ENCODE results near the gene MXD3.

MXD3 gene

GRCh38 chr5:177302354-177303110 lies 9.2 kb downstream of the MXD3 start:
- no peak for DNase-seq

DNA sequence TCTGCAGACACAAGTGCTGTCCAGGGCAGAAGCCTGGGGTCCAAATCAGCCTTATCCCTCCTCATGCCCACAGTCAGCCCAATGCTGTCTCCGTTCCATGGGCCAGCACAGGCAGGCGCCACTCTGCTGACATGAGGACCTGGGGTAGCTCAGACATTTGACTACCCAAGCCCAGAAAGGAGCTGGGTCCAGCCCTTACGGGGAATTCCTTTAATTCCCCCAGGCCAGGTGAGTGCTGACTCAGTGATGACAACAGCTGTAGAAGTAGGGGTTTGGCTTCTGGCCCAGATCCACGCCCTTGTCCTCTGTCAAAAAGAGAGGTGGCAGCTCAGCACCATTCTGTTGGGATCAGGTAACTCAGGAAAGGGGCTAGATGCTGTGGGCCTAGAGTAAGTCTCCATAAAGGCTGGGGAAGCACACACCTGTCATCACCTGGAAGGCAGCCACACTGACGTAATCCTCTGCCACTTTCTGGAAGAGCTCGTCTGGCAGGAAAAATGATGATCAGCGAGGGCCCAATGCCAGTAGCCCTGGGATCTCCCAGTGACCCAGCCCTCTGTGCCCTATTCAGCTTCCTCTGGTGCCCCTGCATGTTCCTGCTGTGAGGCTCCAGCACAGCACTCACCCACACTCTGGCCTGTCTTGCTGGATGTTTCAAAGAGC lies 10.1 kb downstream of the MXD3 start:
- no peak for DNase-seq

GRCh38 chr5:177300951-177301350 lies 10.7 kb downstream of the MXD3 start:
- DNase-seq: no peak

- DNase-seq: no peak
Measured at GRCh38 chr5:177300236-177300880, 11.3 kb downstream of the MXD3 start.

DNA sequence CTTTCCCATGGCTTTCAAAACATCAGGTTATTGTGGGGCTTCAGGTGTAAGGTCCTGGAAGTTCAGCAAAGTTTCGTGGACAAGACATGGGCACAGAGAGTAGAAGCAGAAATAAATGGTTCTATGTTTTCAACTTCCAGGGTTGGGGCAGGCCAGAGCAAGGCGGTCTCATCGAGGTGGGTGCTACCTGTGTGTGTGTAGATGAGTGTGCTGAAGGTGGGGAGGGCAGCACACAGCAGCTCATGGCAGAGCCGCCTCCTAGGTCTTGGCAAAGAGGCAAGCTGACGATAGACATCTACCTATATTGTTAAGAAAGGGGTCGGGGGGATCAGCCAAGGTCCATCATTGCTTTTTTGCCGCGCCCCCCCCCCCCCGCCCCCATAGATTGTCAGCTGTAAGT lies 12.0 kb downstream of the MXD3 start:
- DNase-seq: no peak

DNA sequence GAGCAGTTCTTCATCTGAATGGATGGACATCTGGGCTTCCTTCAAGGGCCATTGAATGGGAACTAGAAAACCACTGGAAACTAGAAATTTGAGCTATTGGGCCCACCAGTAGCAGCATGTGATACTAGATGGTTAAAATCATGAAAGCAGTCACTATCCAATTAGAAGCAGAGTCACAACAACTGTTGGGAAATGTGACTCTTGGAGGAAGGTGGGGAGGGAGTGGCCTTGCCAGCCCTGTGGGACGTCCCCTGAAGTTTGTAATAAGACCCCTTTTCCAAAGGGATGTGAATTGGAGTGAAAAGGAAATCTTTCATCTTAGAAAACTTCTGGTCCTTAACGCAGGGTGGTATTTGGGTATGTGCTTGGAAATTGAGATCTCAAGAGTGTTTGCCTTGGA lies 13.8 kb downstream of the MXD3 start:
- DNase-seq: no peak

DNA sequence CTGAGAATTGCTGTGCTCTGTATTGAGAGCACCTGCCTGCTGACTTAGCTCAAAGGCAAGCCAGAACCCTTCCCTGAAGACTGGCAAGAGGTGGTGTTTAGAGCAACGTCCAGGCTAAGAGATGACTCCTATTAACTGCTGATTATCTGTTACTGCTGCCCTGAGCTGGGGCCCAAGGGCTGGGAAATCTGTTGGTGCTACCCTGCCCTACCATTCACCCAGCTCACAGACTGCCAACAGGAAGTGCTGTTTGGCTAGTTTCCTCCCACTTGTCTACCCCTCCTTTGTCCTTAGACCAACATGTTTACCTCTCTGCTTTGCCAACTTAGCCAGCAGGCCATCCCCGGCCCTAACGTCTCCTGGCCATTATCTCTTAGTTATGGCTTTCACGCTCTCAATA lies 15.1 kb downstream of the MXD3 start:
- no peak for DNase-seq

DNA sequence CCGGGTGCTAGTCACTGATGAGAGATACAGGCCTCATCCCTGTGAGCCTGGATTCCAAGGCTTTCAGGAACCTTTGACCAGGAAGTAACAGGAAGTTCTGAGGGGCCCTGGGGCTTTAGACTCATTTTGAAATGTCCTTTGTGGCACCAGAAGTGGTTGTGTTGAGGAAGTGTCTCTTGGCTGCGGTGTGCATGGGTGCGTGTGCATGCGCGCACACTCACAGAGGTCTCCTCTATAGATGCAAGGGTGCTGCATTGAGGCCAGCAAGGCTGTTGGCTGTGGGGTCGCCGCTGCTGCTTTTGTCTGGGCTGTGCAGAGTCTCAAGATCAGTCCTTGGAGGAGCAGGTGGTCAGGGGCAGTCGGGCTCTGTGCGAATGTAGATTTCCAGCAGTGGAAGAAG lies 15.8 kb downstream of the MXD3 start:
- DNase-seq: no peak

DNA sequence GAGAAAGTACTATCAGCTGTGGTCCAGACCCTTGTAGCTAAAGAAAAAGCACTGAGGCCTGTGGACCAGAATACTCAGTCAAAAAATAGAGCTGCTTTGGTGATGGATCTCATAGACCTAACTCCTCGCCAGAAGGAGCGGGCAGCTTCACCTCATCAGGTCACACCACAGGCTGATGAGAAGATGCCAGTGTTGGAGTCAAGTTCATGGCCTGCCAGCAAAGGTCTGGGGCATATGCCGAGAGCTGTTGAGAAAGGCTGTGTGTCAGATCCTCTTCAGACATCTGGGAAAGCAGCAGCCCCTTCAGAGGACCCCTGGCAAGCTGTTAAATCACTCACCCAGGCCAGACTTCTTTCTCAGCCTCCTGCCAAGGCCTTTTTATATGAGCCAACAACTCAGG lies 17.1 kb downstream of the MXD3 start:
- no peak for DNase-seq

GRCh38 chr5:177293819-177294581 lies 17.7 kb downstream of the MXD3 start:
- DNase-seq: no peak

GRCh38 chr5:177291735-177292134 lies 20.0 kb downstream of the MXD3 start:
- DNase-seq: no peak

- no peak for DNase-seq
Measured at GRCh38 chr5:177290816-177291596, 20.7 kb downstream of the MXD3 start.

DNA sequence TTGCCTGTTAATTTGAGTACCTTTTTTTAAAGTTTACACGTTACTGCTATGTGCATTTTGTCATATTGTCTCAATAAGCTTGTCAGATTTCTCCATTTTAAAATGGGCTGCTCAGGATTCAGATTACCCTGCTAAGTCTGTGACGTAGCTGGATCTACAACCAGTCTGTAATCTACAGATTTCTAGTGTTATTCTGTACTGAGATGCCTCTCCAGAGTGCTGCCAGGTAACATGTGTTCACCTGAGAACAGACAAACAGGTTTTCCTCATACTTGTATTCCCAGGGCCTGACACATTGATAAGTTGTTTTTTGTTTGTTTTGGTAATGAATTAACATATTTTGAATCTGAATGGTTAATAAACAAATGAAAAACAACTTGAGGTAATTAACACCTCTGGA lies 23.5 kb downstream of the MXD3 start:
- DNase-seq: no peak

GRCh38 chr5:177276886-177277285 lies 34.8 kb downstream of the MXD3 start:
- no peak for DNase-seq

DNA sequence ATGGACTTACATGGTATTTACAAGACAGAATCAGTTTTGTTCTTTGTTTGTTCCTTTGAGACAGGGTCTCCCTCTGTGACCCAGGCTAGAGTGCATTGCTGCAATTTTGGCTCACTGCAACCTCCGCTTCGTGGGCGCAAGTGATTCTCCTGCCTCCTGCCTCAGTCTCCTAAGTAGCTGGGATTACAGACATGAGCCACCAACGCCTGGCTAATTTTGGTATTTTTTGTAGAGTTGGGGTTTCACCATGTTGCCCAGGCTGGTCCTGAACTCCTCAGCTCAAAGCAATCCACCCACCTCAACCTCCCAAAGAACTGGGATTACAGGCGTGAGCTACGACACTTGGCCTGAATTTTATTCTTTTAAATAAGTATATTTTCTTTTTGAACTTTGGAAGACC lies 35.8 kb downstream of the MXD3 start:
- no peak for DNase-seq

- DNase-seq: no peak
Measured at GRCh38 chr5:177271113-177271512, 40.6 kb downstream of the MXD3 start.

DNA sequence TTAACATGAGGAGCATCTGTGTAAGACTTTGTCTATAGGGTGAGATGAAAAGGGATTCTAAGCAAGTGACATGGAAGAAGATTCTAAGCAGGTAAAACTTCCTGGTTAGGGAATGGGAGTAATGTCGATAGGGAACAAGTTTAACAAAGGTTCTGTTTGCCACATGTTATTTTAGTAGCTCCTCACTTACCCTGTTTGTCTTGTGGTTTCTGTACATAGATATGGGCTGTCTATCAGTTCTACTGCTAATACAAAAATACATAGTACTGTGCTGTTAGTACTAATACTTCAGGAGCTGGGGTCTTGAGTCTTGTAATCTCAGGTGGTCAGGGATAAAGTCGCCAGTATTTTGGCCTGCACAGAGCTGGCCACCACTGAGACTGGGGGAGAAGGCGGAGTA lies 41.0 kb downstream of the MXD3 start:
- DNase-seq: no peak

- DNase-seq: no peak
Measured at GRCh38 chr5:177269976-177270375, 41.7 kb downstream of the MXD3 start.

- DNase-seq: no peak
Measured at GRCh38 chr5:177269232-177269895, 42.3 kb downstream of the MXD3 start.

- DNase-seq: no peak
Measured at GRCh38 chr5:177265395-177265794, 46.3 kb downstream of the MXD3 start.

GRCh38 chr5:177264178-177264577 lies 47.5 kb downstream of the MXD3 start:
- DNase-seq: no peak

- DNase-seq: no peak
Measured at GRCh38 chr5:177261510-177261909, 50.2 kb downstream of the MXD3 start.

Data from cortex of kidney (tissue), 1 donor.